ENCODE results near the gene SLC15A2. TPM values are rescaled to one million over a fixed set of nuclear protein-coding genes. Genes with fewer than 3 reads are reported as not detected.
A peak's percentile ranks its signal among the peaks of the same experiment; 100 is the strongest.
"Not testable (repeated sequence)": the region's sequence is repeated elsewhere in the genome, so short reads cannot be mapped to it uniquely, and the experiment has no call there.

Gene SLC15A2
- total and polyA plus RNA-seq, 3 donors from 2014 or later, result 11.8 to 21.8 (median 13.8) TPM

- intact Hi-C loops (cut with DNase I; ENCODE audit: low total_unique reads), result no loop called here
These were observed 24.7 kb downstream of the SLC15A2 start for GRCh38 chr3:121918779-121919483.

GRCh38 chr3:121924734-121925133 is 30.5 kb downstream of the SLC15A2 start:
- H3K36me3 ChIP-seq (ENCODE audit: low read depth, missing control alignments), result no peaks in the 10 kb centered on the region
- WGBS, 2 donors, result 81 to 85% methylated on average over 3 of the region's 3 CpGs
- intact Hi-C loops (cut with DNase I; ENCODE audit: low total_unique reads), result no loop called here

More at GRCh38 chr3:121918779-121919483, 24.7 kb downstream of the SLC15A2 start:
- H3K36me3 ChIP-seq (ENCODE audit: low read depth, missing control alignments), result no peaks in the 10 kb centered on the region
- H3K27ac ChIP-seq, result no peak overlapping the region
- TF ChIP-seq POLR2A (IDR thresholded peaks at IDR 0.05), result no peak
- TF ChIP-seq CTCF (IDR thresholded peaks at IDR 0.05), result no peak
- DNase-seq, result peak; percentile 24
- no peak overlapping the region for H3K4me3 ChIP-seq
- no peaks in the 10 kb centered on the region for H3K4me1 ChIP-seq
- H3K27me3 ChIP-seq, result no peaks in the 10 kb centered on the region
- no peaks in the 10 kb centered on the region for H3K9me3 ChIP-seq
- 75 to 82% methylated on average over 19 of the region's 19 CpGs for WGBS, 2 donors

GRCh38 chr3:121926380-121926779 is 32.2 kb downstream of the SLC15A2 start:
- H3K27me3 ChIP-seq, result no peaks in the 10 kb centered on the region
- intact Hi-C loops (cut with DNase I; ENCODE audit: low total_unique reads), result no loop called here
- WGBS, 2 donors, result 43 to 100% methylated on average over 1 of the region's 1 CpG
- TF ChIP-seq CTCF (IDR thresholded peaks at IDR 0.05) (no peak), POLR2A (IDR thresholded peaks at IDR 0.05) (no peak)
- H3K4me1 ChIP-seq, result no peaks in the 10 kb centered on the region
- H3K36me3 ChIP-seq (ENCODE audit: low read depth, missing control alignments), result no peaks in the 10 kb centered on the region
- H3K4me3 ChIP-seq, result no peak overlapping the region
- DNase-seq, result no peak
- no peak overlapping the region for H3K27ac ChIP-seq
- H3K9me3 ChIP-seq, result no peaks in the 10 kb centered on the region

More at GRCh38 chr3:121924734-121925133, 30.5 kb downstream of the SLC15A2 start:
- no peak for DNase-seq
- H3K4me3 ChIP-seq, result no peak overlapping the region
- H3K27ac ChIP-seq, result no peak overlapping the region
- H3K4me1 ChIP-seq, result no peaks in the 10 kb centered on the region
- TF ChIP-seq POLR2A (IDR thresholded peaks at IDR 0.05) (no peak), CTCF (IDR thresholded peaks at IDR 0.05) (no peak)
- H3K27me3 ChIP-seq, result no peaks in the 10 kb centered on the region
- no peaks in the 10 kb centered on the region for H3K9me3 ChIP-seq

GRCh38 chr3:121938141-121938855 is 44.1 kb downstream of the SLC15A2 start:
- H3K27me3 ChIP-seq; H3K27ac ChIP-seq; H3K4me1 ChIP-seq; H3K4me3 ChIP-seq; H3K36me3 ChIP-seq (ENCODE audit: low read depth, missing control alignments); DNase-seq; intact Hi-C loops (cut with DNase I; ENCODE audit: low total_unique reads); H3K9me3 ChIP-seq: not testable (repeated sequence)
- 87 to 95% methylated on average over 27 to 29 of the region's 29 CpGs for WGBS, 2 donors

- WGBS, 2 donors, result 83 to 98% methylated on average over 1 of the region's 1 CpG
- Histone ChIP-seq H3K9me3 (no peaks in the 10 kb centered on the region), H3K36me3 (ENCODE audit: low read depth, missing control alignments) (no peaks in the 10 kb centered on the region), H3K27me3 (no peaks in the 10 kb centered on the region), H3K27ac (no peak overlapping the region), H3K4me1 (no peaks in the 10 kb centered on the region), H3K4me3 (no peak overlapping the region)
- intact Hi-C loops (cut with DNase I; ENCODE audit: low total_unique reads), result no loop called here
- DNase-seq, result no peak
- TF ChIP-seq CTCF (IDR thresholded peaks at IDR 0.05) (no peak), POLR2A (IDR thresholded peaks at IDR 0.05) (no peak)
These were observed 47.4 kb downstream of the SLC15A2 start for GRCh38 chr3:121941592-121941991.
